H9 (cell line): ENCODE measurements around the gene FBXO22. TPM values are rescaled to one million over a fixed set of nuclear protein-coding genes. Genes with fewer than 3 reads are reported as not detected.

Source experiments
- DNase-seq: peaks from one replicate; pipeline ENCODE4 v3.0.0-alpha.2; 2017
- H2AFZ ChIP-seq: one replicate; pipeline ENCODE4 v1.6.1; 2013; ENCODE audit warnings: mild to moderate bottlenecking, low read length, control low read depth, moderate library complexity
- H2AK5ac ChIP-seq: 2 replicates; pipeline ENCODE4 v1.6.1; 2013; ENCODE audit warnings: low read length, control low read depth, mixed read lengths; ENCODE audit not compliant: insufficient read length
- H2BK120ac ChIP-seq: one replicate; pipeline ENCODE4 v1.6.1; 2013; ENCODE audit warnings: low read depth, mild to moderate bottlenecking, low read length, control low read depth, inconsistent platforms; ENCODE audit not compliant: poor library complexity, severe bottlenecking
- H2BK12ac ChIP-seq: 2 replicates; pipeline ENCODE4 v1.6.1; 2013; ENCODE audit warnings: low read length, control low read depth, mixed read lengths, low read depth; ENCODE audit not compliant: insufficient read length
- H2BK15ac ChIP-seq: 2 replicates; pipeline ENCODE4 v1.6.1; 2013; ENCODE audit warnings: low read depth, low read length, control low read depth
- H2BK20ac ChIP-seq: one replicate; pipeline ENCODE4 v1.6.1; 2013; ENCODE audit warnings: low read depth, mild to moderate bottlenecking, low read length, control low read depth, inconsistent platforms; ENCODE audit not compliant: poor library complexity, severe bottlenecking
- H2BK5ac ChIP-seq: 2 replicates; pipeline ENCODE4 v1.6.1; 2013; ENCODE audit warnings: low read length, control low read depth, mixed read lengths; ENCODE audit not compliant: insufficient read length
- H3K14ac ChIP-seq: 2 replicates; pipeline ENCODE4 v1.6.1; 2013; ENCODE audit warnings: low read length, control low read depth; ENCODE audit not compliant: insufficient read depth
- H3K18ac ChIP-seq: 2 replicates; pipeline ENCODE4 v1.6.1; 2013; ENCODE audit warnings: low read depth, mild to moderate bottlenecking, mixed read lengths, low read length, control low read depth; ENCODE audit not compliant: insufficient read length
- H3K23ac ChIP-seq: 2 replicates; pipeline ENCODE4 v1.6.1; 2013; ENCODE audit warnings: low read length, control low read depth, mixed read lengths, low read depth; ENCODE audit not compliant: insufficient read length
- H3K23me2 ChIP-seq: 2 replicates; pipeline ENCODE4 v1.6.1; 2013; ENCODE audit warnings: low read depth, mild to moderate bottlenecking, mixed read lengths, low read length, control low read depth; ENCODE audit not compliant: insufficient read length, poor library complexity, severe bottlenecking
- H3K27ac ChIP-seq: 2 replicates; pipeline ENCODE4 v1.5.1; 2013; ENCODE audit warnings: low read length, control low read depth, mixed read lengths, low read depth; ENCODE audit not compliant: insufficient read length
- H3K27me3 ChIP-seq: 2 replicates; pipeline ENCODE4 v1.6.1; 2013; ENCODE audit warnings: low read length, control low read depth, inconsistent platforms; ENCODE audit not compliant: insufficient read depth
- H3K4ac ChIP-seq: 2 replicates; pipeline ENCODE4 v1.6.1; 2013; ENCODE audit warnings: low read depth, mild to moderate bottlenecking, control low read depth, inconsistent platforms, low read length, moderate library complexity
- H3K4me1 ChIP-seq: 2 replicates; pipeline ENCODE4 v1.6.1; 2013; ENCODE audit warnings: low read length, control low read depth, inconsistent platforms; ENCODE audit not compliant: insufficient read depth
- H3K4me2 ChIP-seq: 2 replicates; pipeline ENCODE4 v1.6.1; 2013; ENCODE audit warnings: low read length, control low read depth, mixed read lengths; ENCODE audit not compliant: insufficient read length, insufficient read depth
- H3K56ac ChIP-seq: 2 replicates; pipeline ENCODE4 v1.6.1; 2013; ENCODE audit warnings: low read depth, mild to moderate bottlenecking, mixed read lengths, low read length, control low read depth; ENCODE audit not compliant: insufficient read length
- H3K79me1 ChIP-seq: 2 replicates; pipeline ENCODE4 v1.6.1; 2013; ENCODE audit warnings: low read depth, mild to moderate bottlenecking, moderate library complexity, low read length, control low read depth, inconsistent platforms; ENCODE audit not compliant: insufficient read depth, poor library complexity, severe bottlenecking
- H3K79me2 ChIP-seq: 2 replicates; pipeline ENCODE4 v1.6.1; 2013; ENCODE audit warnings: low read length, control low read depth, inconsistent platforms; ENCODE audit not compliant: insufficient read depth
- H3K9ac ChIP-seq: 2 replicates; pipeline ENCODE4 v1.6.1; 2013; ENCODE audit warnings: low read length, control low read depth, mixed read lengths; ENCODE audit not compliant: insufficient read length; ENCODE audit errors: extremely low read depth
- H3K9me3 ChIP-seq: one replicate; pipeline ENCODE4 v1.6.1; 2013; ENCODE audit warnings: low read depth, low read length, inconsistent platforms; ENCODE audit not compliant: control insufficient read depth
- H3T11ph ChIP-seq: one replicate; pipeline ENCODE4 v1.6.1; 2013; ENCODE audit warnings: mild to moderate bottlenecking, low read length, control low read depth, inconsistent platforms
- H4K20me1 ChIP-seq: one replicate; pipeline ENCODE4 v1.6.1; 2013; ENCODE audit not compliant: control insufficient read depth, insufficient read length, insufficient read depth
- H4K5ac ChIP-seq: 2 replicates; pipeline ENCODE4 v1.6.1; 2013; ENCODE audit warnings: low read depth, mild to moderate bottlenecking, mixed read lengths, low read length, control low read depth; ENCODE audit not compliant: insufficient read length
- H4K8ac ChIP-seq: replicated peaks from 2 replicates; pipeline ENCODE4 v1.6.1; 2013; ENCODE audit warnings: low read length, control low read depth, mixed read lengths, low read depth; ENCODE audit not compliant: insufficient read length
- H4K91ac ChIP-seq: 2 replicates; pipeline ENCODE4 v1.6.1; 2013; ENCODE audit warnings: low read depth, mild to moderate bottlenecking, moderate library complexity, mixed read lengths, low read length, control low read depth; ENCODE audit not compliant: insufficient read length
- H3K27ac Mint-ChIP-seq, 3 experiments: 2 replicates in 2 of 3; 3 replicates in 1 of 3; pipeline ENCODE4 v1.8.0; 2020 to 2021; ENCODE audit warnings: mixed read lengths in 3 of 3, mild to moderate bottlenecking in 1 of 3, moderate library complexity in 1 of 3
- H3K27me3 Mint-ChIP-seq: 2 replicates; pipeline ENCODE4 v1.8.0; 2021; ENCODE audit warnings: low read depth, mild to moderate bottlenecking, moderate library complexity, mixed read lengths
- H3K36me3 Mint-ChIP-seq, 3 experiments: 2 replicates in 2 of 3; 3 replicates in 1 of 3; pipeline ENCODE4 v1.8.0; 2020 to 2021; ENCODE audit warnings: low read depth in 3 of 3, mixed read lengths in 3 of 3; ENCODE audit not compliant: insufficient read depth in 1 of 3
- H3K4me1 Mint-ChIP-seq, 2 experiments: 2 replicates each; pipeline ENCODE4 v1.8.0; 2020; ENCODE audit warnings: mixed read lengths in 2 of 2
- H3K4me3 Mint-ChIP-seq, 2 experiments: 2 replicates in 1 of 2; 3 replicates in 1 of 2; pipeline ENCODE4 v1.8.0; 2020 to 2021; ENCODE audit warnings: mild to moderate bottlenecking in 2 of 2, mixed read lengths in 2 of 2, moderate library complexity in 1 of 2
- H3K9me3 Mint-ChIP-seq, 2 experiments: 2 replicates in 1 of 2; 3 replicates in 1 of 2; pipeline ENCODE4 v1.8.0; 2020; ENCODE audit warnings: mild to moderate bottlenecking in 2 of 2, mixed read lengths in 2 of 2, moderate library complexity in 1 of 2
- WGBS: extraction: QIAGEN DNeasy Blood & Tissue Kit; methylation state at CpG from one replicate; pipeline ENCODE4 v1.1.7; 2013; ENCODE audit warnings: missing lambda C conversion rate, low lambda C conversion rate, mixed read lengths; ENCODE audit not compliant: insufficient read length; ENCODE audit errors: extremely low coverage; 5-methylcytosine and 5-hydroxymethylcytosine counted together
- total RNA-seq: library from RNA; stranded (reverse); gene quantifications from 2 replicates; pipeline ENCODE4 v1.2.1, GENCODE V29; 2021
- TF ChIP-seq, protein P1 (sequence below): fragments of 200-600 bp; sonication (generic); conservative IDR thresholded peaks from 3 replicates; pipeline ENCODE4 v1.8.0; 2021; ENCODE audit warnings: antibody characterized with exemption, mild to moderate bottlenecking

Gene FBXO22
- total RNA-seq, 1 experiment from 2014 or later = 59.9 TPM

DNA sequence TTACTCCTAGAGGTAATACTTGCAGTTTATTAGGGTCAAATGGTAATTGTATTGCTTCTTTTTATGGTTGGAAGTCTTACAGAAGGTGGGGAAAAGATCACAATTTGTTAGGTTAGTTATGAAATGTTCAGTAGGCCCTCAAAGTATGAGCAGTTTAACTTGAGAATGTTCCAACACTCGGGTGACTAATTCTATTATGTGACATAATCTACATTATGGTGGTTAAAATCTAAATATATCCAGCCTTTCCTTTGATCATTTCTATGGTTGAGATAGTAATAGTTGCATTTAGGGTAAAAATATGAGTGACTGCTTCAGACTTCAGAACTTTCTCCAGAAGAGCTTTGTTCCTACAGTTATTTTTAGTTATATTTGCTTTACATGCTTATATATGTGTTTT, 19.6 kb upstream of the FBXO22 start:
- Histone ChIP-seq H4K91ac (no peak overlapping the region), H3K14ac (no peak overlapping the region), H3K27ac (no peak overlapping the region), H3K9ac (no peak overlapping the region), H4K20me1 (no peaks in the 10 kb centered on the region), H4K8ac (no peak overlapping the region), H3K27me3 (no peaks in the 10 kb centered on the region), H2BK5ac (no peak overlapping the region), H3K4me1 (no peaks in the 10 kb centered on the region), H3K56ac (no peak overlapping the region), H2AK5ac (no peak overlapping the region), H3K79me1 (no peaks in the 10 kb centered on the region), H3K79me2 (no peaks in the 10 kb centered on the region), H3K23ac (no peak overlapping the region), H3K4ac (no peak overlapping the region), H3K4me2 (no peak overlapping the region), H3K9me3 (no peaks in the 10 kb centered on the region), H3K23me2 (no peaks in the 10 kb centered on the region), H2BK15ac (no peak overlapping the region), H2BK120ac (no peak overlapping the region), H3K18ac (no peak overlapping the region), H4K5ac (no peak overlapping the region), H2BK12ac (no peak overlapping the region), H3T11ph (no peak overlapping the region), H2BK20ac (no peak overlapping the region), H2AFZ (no peak overlapping the region)
- no peak for DNase-seq
- Mint-ChIP-seq H3K9me3 (no peaks in the 10 kb centered on the region), H3K27ac (no peak overlapping the region), H3K4me1 (peaks cover 0 to 5% of the 10 kb centered on the region in 2 experiments; a peak in 2 of 4 replicates), H3K4me3 (no peak overlapping the region), H3K27me3 (no peaks in the 10 kb centered on the region), H3K36me3 (peaks cover 9 to 54% (median 30%) of the 10 kb centered on the region in 3 experiments; a peak in 5 of 7 replicates)
- TF ChIP-seq, protein P1, sequence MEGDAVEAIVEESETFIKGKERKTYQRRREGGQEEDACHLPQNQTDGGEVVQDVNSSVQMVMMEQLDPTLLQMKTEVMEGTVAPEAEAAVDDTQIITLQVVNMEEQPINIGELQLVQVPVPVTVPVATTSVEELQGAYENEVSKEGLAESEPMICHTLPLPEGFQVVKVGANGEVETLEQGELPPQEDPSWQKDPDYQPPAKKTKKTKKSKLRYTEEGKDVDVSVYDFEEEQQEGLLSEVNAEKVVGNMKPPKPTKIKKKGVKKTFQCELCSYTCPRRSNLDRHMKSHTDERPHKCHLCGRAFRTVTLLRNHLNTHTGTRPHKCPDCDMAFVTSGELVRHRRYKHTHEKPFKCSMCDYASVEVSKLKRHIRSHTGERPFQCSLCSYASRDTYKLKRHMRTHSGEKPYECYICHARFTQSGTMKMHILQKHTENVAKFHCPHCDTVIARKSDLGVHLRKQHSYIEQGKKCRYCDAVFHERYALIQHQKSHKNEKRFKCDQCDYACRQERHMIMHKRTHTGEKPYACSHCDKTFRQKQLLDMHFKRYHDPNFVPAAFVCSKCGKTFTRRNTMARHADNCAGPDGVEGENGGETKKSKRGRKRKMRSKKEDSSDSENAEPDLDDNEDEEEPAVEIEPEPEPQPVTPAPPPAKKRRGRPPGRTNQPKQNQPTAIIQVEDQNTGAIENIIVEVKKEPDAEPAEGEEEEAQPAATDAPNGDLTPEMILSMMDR = no peak
- no CpG with 5 or more reads among the region's 1 CpG for WGBS
